Measurements from ENCODE around the gene DUSP16.

DUSP16 gene

GRCh38 chr12:12562585-12563261 is at the start of gene DUSP16:
Gene DUSP16 (minus strand): TSS chr12:12562863. CDS start chr12:12521098, 41,765 bp downstream.
- Histone ChIP-seq H3K27me3 (ENCODE audit: insufficient read depth, low read depth, severe bottlenecking) (no peaks in the 10 kb centered on the region), H3K36me3 (no peaks in the 10 kb centered on the region), H3K9me3 (ENCODE audit: severe bottlenecking) (peaks cover 5% of the 10 kb centered on the region), H3K4me3 (ENCODE audit: low read depth, low read length) (peak within 1 kb of the TSS; percentile 76), H3K27ac (peak within 1 kb of the TSS; percentile 93)
- DNase-seq: peak; percentile 91
- peak; percentile 14; the same call in 1 of the 2 replicates for TF ChIP-seq CTCF (IDR thresholded peaks at IDR 0.05; ENCODE audit: low read depth, low read length)

GRCh38 chr12:12612358-12612757 is 49.7 kb upstream of the DUSP16 start:
- TF ChIP-seq CTCF (IDR thresholded peaks at IDR 0.05; ENCODE audit: low read depth, low read length): no peak
- no peaks in the 10 kb centered on the region; the same call in 1 of the 2 replicates for H3K36me3 ChIP-seq
- no peaks in the 10 kb centered on the region for H3K9me3 ChIP-seq (ENCODE audit: severe bottlenecking)
- H3K27ac ChIP-seq: peak overlapping the region; percentile 91
- H3K4me3 ChIP-seq (ENCODE audit: low read depth, low read length): peak overlapping the region; percentile 66
- peak; percentile 16 for DNase-seq
- H3K27me3 ChIP-seq (ENCODE audit: insufficient read depth, low read depth, severe bottlenecking): no peaks in the 10 kb centered on the region

DNA sequence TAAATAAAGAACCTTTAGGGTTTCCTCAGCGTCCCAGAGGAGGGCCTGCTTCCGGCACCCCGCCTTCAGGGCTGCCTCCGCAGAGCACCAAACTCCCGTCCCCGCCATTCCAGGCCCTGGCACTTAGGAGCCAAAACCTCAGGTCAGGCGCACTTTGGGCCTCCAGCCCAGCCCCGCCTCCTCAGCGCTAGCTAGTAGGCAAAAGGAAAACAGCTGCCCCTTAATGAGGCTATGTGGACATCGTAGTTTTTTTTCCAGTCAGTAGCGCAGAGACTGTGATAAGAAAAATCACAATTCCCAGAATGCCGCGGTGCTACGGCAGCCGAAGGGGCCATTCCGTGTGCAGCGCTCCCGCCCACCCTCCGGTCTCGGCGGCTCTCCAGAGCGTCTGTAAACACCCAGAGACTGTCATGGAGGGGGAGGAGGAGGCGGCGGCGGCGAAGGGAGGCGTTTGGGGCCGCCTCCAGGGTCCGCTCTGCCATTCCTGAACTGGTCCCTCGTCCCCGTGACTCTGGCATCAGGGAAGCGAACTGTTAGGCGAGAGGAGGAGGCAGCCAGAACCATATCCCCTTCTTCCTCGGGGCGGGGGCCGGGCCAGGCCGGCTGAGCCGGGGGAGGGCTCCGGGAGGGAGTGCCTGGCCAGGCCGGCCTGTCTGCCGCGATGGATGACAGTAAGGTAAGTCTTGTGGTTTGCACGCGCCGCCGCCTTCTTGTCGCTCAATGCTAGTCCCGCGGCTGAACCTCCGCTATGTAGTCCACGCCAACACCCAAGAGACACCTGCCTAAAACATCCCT is 49.0 kb upstream of the DUSP16 start, which contains the start of gene CREBL2:
CREBL2 (plus strand) TSS at position 365 of the 795 bp plus-strand sequence; CDS start at position 662, 297 bp downstream.
- Histone ChIP-seq H3K9me3 (ENCODE audit: severe bottlenecking) (no peaks in the 10 kb centered on the region), H3K4me3 (ENCODE audit: low read depth, low read length) (peak within 1 kb of the TSS; percentile 66), H3K27ac (peak within 1 kb of the TSS; percentile 91), H3K36me3 (no peaks in the 10 kb centered on the region; the same call in 1 of the 2 replicates), H3K27me3 (ENCODE audit: insufficient read depth, low read depth, severe bottlenecking) (no peaks in the 10 kb centered on the region)
- TF ChIP-seq CTCF (IDR thresholded peaks at IDR 0.05; ENCODE audit: low read depth, low read length): no peak
- DNase-seq: peak; percentile 93

GRCh38 chr12:12610711-12611110 is 48.0 kb upstream of the DUSP16 start:
- no peak overlapping the region for H3K4me3 ChIP-seq (ENCODE audit: low read depth, low read length)
- H3K27me3 ChIP-seq (ENCODE audit: insufficient read depth, low read depth, severe bottlenecking): no peaks in the 10 kb centered on the region
- H3K27ac ChIP-seq: peak overlapping the region; percentile 91
- no peak for DNase-seq
- no peak for TF ChIP-seq CTCF (IDR thresholded peaks at IDR 0.05; ENCODE audit: low read depth, low read length)
- H3K9me3 ChIP-seq (ENCODE audit: severe bottlenecking): no peaks in the 10 kb centered on the region
- no peaks in the 10 kb centered on the region; the same call in 1 of the 2 replicates for H3K36me3 ChIP-seq

DNA sequence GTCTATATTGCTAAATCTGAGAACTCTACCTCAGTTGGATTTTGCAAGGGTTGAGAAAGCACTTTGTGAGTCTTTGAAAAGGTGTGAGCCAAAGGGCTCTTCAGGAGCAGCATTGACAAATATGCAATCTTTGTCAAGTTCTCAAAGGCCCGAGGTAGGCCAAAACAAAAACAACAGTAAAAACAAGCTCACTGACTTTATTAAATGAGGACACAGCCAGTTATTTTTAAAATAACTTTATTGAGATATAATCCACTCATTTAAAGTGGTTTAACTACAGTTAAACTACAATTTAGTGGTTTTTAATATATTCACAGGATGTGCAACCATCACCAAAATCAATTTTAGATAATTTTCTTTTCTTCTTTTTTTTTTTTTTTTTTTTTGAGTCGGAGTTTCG is 47.0 kb upstream of the DUSP16 start:
- Histone ChIP-seq H3K36me3 (no peaks in the 10 kb centered on the region; the same call in 1 of the 2 replicates), H3K27me3 (ENCODE audit: insufficient read depth, low read depth, severe bottlenecking) (no peaks in the 10 kb centered on the region), H3K9me3 (ENCODE audit: severe bottlenecking) (no peaks in the 10 kb centered on the region), H3K27ac (no peak overlapping the region), H3K4me3 (ENCODE audit: low read depth, low read length) (no peak overlapping the region)
- no peak for TF ChIP-seq CTCF (IDR thresholded peaks at IDR 0.05; ENCODE audit: low read depth, low read length)
- no peak for DNase-seq

All from WERI-Rb-1 (cell line).